LNCAP (cell line): Measurements from ENCODE around the gene FHL1.

ENCODE experiments used
- TF ChIP-seq, protein P1 (sequence below): fragments of 450-650 bp; IDR thresholded peaks from 2 replicates; pipeline ENCODE4 v1.5.1; 2017; ENCODE audit warnings: mild to moderate bottlenecking

Gene FHL1

DNA sequence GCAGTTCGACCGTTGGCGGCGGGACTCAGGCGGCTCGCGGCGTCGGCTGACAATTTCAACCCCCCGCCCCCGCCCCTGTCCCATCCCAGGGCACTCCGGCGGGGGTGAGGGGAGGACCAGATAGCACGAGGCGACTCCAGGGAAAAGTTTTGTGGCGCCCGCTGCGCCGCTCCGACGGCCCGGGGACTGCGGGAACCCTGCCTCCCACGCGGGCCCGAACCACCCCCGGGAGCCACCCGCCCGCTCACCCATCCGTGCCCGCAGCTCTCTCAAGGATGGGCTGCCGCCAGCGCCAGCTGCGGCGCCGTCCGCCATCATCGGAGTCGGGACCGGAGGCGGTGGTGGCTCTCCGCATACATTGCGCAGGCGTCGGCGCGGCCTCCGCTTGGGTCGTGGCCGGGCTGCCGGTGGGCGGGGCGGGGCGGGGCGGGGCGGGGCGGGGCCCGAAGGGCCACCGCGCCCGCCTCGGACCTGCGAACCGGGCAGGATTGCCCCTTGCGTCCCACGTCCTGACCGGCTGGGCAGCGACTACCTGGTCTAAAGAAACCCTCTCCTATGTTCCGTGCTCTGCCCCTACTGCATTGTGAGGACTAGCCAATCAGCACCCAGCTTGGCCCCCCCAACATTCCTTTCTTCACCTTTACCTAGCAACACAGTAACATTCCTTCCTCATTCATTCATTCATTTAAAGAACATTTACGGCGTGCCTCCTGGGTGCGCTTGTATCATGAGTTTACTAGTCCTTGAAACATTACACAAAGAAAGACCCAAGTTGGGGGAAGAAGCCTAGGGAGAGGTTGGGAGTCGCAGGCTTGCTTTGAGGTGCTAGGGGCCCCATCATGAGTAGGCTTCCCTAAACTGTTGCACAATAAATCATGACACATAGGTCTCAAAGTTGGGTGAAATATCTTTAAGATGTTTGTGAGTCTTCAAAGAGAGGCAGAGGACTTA, 104.0 kb downstream of the FHL1 start, which contains the start of gene MAP7D3:
Gene MAP7D3, minus strand, starts transcription at position 360 of the 951 bp plus-strand sequence. Its CDS starts 42 bp downstream, at position 318.
- TF ChIP-seq, protein P1, sequence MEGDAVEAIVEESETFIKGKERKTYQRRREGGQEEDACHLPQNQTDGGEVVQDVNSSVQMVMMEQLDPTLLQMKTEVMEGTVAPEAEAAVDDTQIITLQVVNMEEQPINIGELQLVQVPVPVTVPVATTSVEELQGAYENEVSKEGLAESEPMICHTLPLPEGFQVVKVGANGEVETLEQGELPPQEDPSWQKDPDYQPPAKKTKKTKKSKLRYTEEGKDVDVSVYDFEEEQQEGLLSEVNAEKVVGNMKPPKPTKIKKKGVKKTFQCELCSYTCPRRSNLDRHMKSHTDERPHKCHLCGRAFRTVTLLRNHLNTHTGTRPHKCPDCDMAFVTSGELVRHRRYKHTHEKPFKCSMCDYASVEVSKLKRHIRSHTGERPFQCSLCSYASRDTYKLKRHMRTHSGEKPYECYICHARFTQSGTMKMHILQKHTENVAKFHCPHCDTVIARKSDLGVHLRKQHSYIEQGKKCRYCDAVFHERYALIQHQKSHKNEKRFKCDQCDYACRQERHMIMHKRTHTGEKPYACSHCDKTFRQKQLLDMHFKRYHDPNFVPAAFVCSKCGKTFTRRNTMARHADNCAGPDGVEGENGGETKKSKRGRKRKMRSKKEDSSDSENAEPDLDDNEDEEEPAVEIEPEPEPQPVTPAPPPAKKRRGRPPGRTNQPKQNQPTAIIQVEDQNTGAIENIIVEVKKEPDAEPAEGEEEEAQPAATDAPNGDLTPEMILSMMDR = no peak

DNA sequence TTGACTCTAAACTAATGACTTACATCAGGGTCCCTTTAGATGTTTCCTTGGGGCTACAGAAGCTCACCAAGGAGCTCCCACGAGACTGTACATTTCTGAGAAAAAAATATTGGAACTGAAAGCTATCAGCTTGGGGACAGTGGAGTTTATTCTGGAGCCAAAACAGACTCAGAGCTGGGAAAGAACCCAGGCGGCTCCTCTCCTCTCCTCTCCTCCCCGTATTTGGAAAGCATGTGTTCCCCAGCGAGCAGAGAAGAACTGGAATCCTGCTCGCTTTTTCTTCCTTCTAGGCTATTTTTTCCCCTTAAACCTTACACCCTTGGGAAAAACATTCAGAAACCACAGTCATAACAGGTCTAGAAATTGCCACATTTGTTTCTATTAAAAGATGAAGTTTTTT, 108.2 kb downstream of the FHL1 start:
- TF ChIP-seq, protein P1 = no peak

GRCh38 chrX:136256026-136256425, 108.7 kb downstream of the FHL1 start:
- TF ChIP-seq, protein P1 = no peak

GRCh38 chrX:136258951-136259350, 111.6 kb downstream of the FHL1 start:
- TF ChIP-seq, protein P1 = no peak

GRCh38 chrX:136259543-136259942, 112.2 kb downstream of the FHL1 start:
- TF ChIP-seq, protein P1 = no peak

GRCh38 chrX:136260776-136261175, 113.4 kb downstream of the FHL1 start:
- TF ChIP-seq, protein P1 = no peak
